ENCODE data around the gene MCUR1. TPM values are rescaled to one million over a fixed set of nuclear protein-coding genes. Genes with fewer than 3 reads are reported as not detected.

Gene MCUR1
- total RNA-seq, 3 donors from 2014 or later, result 12.8 to 14.9 (median 14.1) TPM

GRCh38 chr6:13762611-13763441 is 51.5 kb downstream of the MCUR1 start:
- peak in 1 of 2 donors; percentile 78 for DNase-seq (ENCODE audit: low spot score in 2 of 2)
- peak overlapping the region; percentile 26 to 57 for H3K27ac ChIP-seq
- no peak for TF ChIP-seq POLR2AphosphoS5 (IDR thresholded peaks at IDR 0.05)
- TF ChIP-seq CTCF (IDR thresholded peaks at IDR 0.05), result no peak
- no peak for TF ChIP-seq POLR2A (IDR thresholded peaks at IDR 0.05)
- no peak overlapping the region for H3K4me3 ChIP-seq
- H3K36me3 ChIP-seq, result no peaks in the 10 kb centered on the region
- intact Hi-C loops (cut with DNase I; ENCODE audit: low total_unique reads), result no loop called here
- peaks cover 0 to 3% of the 10 kb centered on the region in 2 donors for H3K4me1 ChIP-seq
- no peaks in the 10 kb centered on the region for H3K27me3 ChIP-seq
- no peaks in the 10 kb centered on the region for H3K9me3 ChIP-seq

- peak overlapping the region in 1 of 3 donors; percentile 25 for H3K4me3 ChIP-seq
- intact Hi-C loops (cut with DNase I; ENCODE audit: low total_unique reads), result no loop called here
- no peak for DNase-seq (ENCODE audit: low spot score in 2 of 2)
- H3K27ac ChIP-seq, result peak overlapping the region; percentile 3 to 80
- no peak for TF ChIP-seq CTCF (IDR thresholded peaks at IDR 0.05)
- TF ChIP-seq POLR2AphosphoS5 (IDR thresholded peaks at IDR 0.05), result no peak
- no peak for TF ChIP-seq POLR2A (IDR thresholded peaks at IDR 0.05)
- no peaks in the 10 kb centered on the region for H3K36me3 ChIP-seq
- no peaks in the 10 kb centered on the region for H3K27me3 ChIP-seq
- peaks cover 0 to 3% of the 10 kb centered on the region in 2 donors for H3K4me1 ChIP-seq
- H3K9me3 ChIP-seq, result no peaks in the 10 kb centered on the region
Observed at GRCh38 chr6:13761361-13762036, 52.9 kb downstream of the MCUR1 start.

DNA sequence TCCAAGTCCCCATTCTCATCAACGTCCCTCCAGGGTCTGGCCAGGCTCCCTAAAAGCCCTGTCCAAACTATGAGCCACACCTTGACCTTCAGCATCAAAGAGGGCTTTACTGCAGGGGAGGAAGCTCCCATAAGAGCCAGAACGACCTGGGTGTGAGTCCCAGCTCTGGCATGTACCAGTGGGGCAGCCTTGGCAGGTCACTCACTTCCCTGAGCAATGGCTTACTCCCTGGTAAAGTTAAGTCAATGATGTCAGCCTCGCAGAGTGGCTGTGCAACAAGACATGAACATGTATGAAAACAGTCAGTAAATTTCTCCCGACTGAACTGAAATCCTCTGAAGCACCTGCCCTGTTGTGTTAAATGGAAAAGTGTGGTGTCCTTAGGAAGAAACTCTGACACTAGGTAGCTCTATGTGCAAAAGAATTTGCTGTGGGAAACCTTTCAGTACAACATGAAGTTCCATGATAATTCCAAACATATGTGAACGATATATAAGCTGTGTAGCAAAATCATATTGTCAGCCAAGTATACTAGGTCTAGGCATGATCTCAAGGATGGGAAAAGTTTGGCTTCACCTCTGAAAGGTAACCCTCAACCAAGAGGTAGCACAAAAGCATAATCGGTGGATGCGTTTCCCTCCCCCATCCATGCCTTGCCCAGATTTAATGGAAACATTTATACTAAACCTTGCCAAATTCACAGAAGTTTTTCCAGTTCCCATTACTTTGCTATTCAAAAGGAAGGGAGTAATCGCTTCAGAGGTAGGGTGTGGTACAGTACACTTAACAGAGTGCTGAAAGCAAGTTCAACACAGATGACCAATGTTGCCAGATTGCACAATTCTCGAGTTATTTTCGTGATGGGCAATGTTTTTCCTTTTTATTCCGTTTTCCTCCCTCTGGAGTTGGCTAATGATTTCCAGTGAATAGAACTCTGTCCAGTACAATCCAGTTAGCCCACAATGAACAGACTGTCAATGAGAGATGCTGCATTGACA is 53.8 kb downstream of the MCUR1 start:
- Histone ChIP-seq H3K27ac (peak overlapping the region; percentile 3 to 80), H3K9me3 (no peaks in the 10 kb centered on the region), H3K36me3 (no peaks in the 10 kb centered on the region), H3K4me1 (peaks cover 0 to 3% of the 10 kb centered on the region in 2 donors), H3K4me3 (peak overlapping the region in 1 of 3 donors; percentile 25), H3K27me3 (no peaks in the 10 kb centered on the region)
- DNase-seq (ENCODE audit: low spot score in 2 of 2), result no peak
- TF ChIP-seq CTCF (IDR thresholded peaks at IDR 0.05) (no peak), POLR2AphosphoS5 (IDR thresholded peaks at IDR 0.05) (peak in 2 of 3 donors; percentile 43 to 73)
- intact Hi-C loops (cut with DNase I; ENCODE audit: low total_unique reads), result no loop called here

DNA sequence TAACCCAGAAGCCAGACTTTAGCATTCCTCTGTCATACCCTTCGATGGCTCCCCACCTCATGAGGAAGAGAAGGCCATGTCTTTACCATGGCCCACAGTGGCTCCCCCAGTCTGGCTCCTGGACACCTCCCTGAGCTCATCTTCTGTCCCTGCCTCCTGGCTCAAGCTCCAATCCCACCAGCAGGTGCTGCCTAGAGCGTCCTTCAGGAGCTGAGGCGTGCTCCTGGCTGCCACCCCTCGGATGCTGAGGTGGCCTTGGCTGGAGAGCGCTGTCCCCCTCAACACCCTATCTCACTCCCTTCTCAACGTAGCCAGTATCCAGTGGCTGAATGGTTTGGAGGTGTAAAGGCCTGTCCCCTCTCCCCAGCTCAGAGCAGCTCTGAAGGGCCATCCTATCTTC is 55.3 kb downstream of the MCUR1 start:
- H3K4me1 ChIP-seq, result peaks cover 0 to 3% of the 10 kb centered on the region in 2 donors
- no peak overlapping the region for H3K4me3 ChIP-seq
- intact Hi-C loops (cut with DNase I; ENCODE audit: low total_unique reads), result no loop called here
- no peak overlapping the region for H3K27ac ChIP-seq
- no peak for TF ChIP-seq POLR2AphosphoS5 (IDR thresholded peaks at IDR 0.05)
- no peak for TF ChIP-seq CTCF (IDR thresholded peaks at IDR 0.05)
- TF ChIP-seq POLR2A (IDR thresholded peaks at IDR 0.05), result no peak
- H3K9me3 ChIP-seq, result no peaks in the 10 kb centered on the region
- no peak for DNase-seq (ENCODE audit: low spot score in 2 of 2)
- H3K36me3 ChIP-seq, result no peaks in the 10 kb centered on the region
- H3K27me3 ChIP-seq, result no peaks in the 10 kb centered on the region

Data from breast epithelium (tissue), 4 donors.